Measurements from ENCODE around the gene TTC9C. TPM values are rescaled to one million over a fixed set of nuclear protein-coding genes. Genes with fewer than 3 reads are reported as not detected.
"Not testable (repeated sequence)": the region's sequence is repeated elsewhere in the genome, so short reads cannot be mapped to it uniquely, and the experiment has no call there.

Gene TTC9C
- total RNA-seq, 1 donor from 2014 or later: 49.8 TPM

- intact Hi-C loops (cut with micrococcal nuclease): no loop called here
Measured at GRCh38 chr11:62747475-62748160, 19.3 kb downstream of the TTC9C start.

GRCh38 chr11:62749931-62750330, 21.6 kb downstream of the TTC9C start:
- intact Hi-C loops (cut with micrococcal nuclease): not testable (repeated sequence)

DNA sequence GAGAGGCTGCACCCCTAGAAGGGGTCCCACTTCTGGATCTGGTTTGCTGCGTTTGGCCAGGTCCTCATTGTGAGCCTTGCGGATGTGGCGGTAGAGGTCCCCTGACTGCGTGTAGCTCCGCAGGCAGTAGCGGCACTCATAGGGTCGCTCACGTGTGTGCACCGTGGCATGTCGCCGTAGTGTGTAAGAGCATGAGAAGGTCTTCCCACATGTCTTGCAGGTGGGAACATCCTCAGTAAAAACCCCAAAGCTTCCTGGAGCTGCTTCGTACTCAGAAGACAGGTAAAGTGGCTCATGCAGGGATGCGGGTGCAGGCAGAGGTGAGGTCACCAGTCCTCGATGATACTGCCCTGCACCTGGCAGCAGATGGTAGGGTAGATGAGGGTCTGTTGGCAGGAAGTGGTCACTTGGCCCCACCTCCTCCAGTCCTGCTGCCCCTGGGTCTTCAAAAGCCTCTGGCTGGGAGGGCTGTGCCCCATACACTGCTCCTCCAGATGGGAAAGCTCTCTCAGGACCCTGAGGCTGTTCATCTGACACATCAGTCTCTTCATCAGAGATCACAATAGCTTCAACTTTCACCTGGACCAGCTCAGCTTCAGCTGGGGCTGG, 24.0 kb downstream of the TTC9C start:
- intact Hi-C loops (cut with micrococcal nuclease): no loop called here

DNA sequence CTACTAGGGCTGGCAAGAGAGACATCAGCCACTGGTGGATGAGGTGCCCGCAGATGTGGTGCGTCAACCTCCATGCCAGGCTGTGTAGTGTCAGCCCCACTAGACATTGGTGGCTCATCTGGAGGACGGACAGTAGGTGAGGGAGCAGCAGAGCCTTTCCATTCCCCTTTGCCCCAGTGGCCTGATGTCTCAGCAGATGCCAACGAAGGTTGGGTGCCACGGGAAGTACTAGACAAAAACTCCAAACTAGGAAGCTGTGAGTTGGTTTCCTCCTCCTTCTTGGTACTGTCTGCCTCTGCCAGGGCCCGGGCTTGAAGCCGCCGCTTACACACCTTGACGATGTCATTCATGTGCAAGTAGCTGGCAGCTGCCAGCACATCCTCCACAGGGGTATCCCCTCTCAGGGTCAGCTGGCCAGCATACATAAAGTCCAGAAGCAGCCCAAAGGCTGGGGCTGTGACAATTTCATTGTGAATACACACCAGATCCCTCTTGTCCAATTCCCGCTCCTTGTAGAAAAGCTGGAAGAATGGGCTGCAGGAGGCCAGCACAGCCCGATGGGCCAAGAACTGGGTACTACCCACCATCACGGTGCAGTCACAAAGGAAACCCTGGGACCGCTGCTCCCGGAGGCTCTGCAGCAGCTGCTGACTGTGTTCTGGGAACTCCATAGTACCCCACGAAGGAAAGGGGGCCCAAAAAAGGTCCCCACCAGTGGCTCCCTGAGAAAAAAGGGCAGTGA, 24.9 kb downstream of the TTC9C start:
- intact Hi-C loops (cut with micrococcal nuclease): loop anchor here (1.0 kb wide), 2 partner anchors 8 to 34 kb away; partner anchors contain the start of genes POLR2G and TMEM179B

- intact Hi-C loops (cut with micrococcal nuclease): loop anchor here (1.0 to 2.0 kb wide), 13 partner anchors 7 to 163 kb away; partner anchors contain the start of genes NXF1, POLR2G, STX5 and TAF6L
Measured at GRCh38 chr11:62753736-62754603, 25.7 kb downstream of the TTC9C start, which contains the start of gene ZBTB3. ZBTB3 (minus strand) TSS chr11:62754160; CDS start chr11:62753664, 496 bp downstream.

- intact Hi-C loops (cut with micrococcal nuclease): loop anchor here (2.0 kb wide), 1 partner anchor 76 kb away; the partner anchor contains the start of gene UBXN1
Measured at GRCh38 chr11:62755086-62755615, 26.9 kb downstream of the TTC9C start.

GRCh38 chr11:62757846-62758788, 29.8 kb downstream of the TTC9C start:
- intact Hi-C loops (cut with micrococcal nuclease): no loop called here

- intact Hi-C loops (cut with micrococcal nuclease): loop anchor here (1.0 to 2.0 kb wide), 8 partner anchors 8 to 170 kb away; partner anchors contain the start of genes NXF1, TAF6L, TMEM179B and TTC9C
Measured at GRCh38 chr11:62760867-62761227, 32.6 kb downstream of the TTC9C start.

- intact Hi-C loops (cut with micrococcal nuclease): loop anchor here (1.0 to 5.0 kb wide), 17 partner anchors 9 to 196 kb away; partner anchors contain the start of genes EML3, HNRNPUL2, NXF1 and POLR2G
Measured at GRCh38 chr11:62770778-62771143, 42.5 kb downstream of the TTC9C start.

- intact Hi-C loops (cut with micrococcal nuclease): loop anchor here (1.0 to 5.0 kb wide), 17 partner anchors 10 to 197 kb away; partner anchors contain the start of genes EML3, HNRNPUL2, NXF1 and POLR2G
Measured at GRCh38 chr11:62771144-62772021, 43.1 kb downstream of the TTC9C start, which contains the start of gene TAF6L. TAF6L (plus strand) TSS chr11:62771396; CDS start chr11:62775784, 4,388 bp downstream.

GRCh38 chr11:62774407-62774806, 46.1 kb downstream of the TTC9C start:
- intact Hi-C loops (cut with micrococcal nuclease): loop anchor here (5.0 kb wide), 1 partner anchor 162 kb away; the partner anchor contains the start of genes EML3 and ROM1

GRCh38 chr11:62775646-62776045, 47.4 kb downstream of the TTC9C start:
- intact Hi-C loops (cut with micrococcal nuclease): no loop called here

DNA sequence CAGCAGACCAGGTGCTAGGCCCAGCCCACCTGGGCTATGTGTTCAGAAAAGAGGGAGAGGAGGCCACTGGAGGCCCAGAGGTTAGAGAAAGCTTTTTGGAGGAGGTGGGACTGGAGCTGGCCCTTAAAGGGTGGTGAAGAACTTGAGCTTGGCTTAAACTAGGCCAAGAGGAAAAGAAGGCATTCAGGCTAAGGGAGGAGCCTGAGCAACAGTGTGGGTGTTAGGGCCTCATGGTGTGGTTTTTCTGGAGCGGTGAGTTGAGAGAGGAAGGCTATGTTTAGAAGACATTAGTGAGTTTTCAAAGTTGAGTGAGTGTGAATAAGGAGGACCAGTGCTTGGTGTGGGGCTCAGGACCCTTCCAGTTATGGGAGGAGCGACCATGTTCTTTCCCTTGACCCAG, 49.1 kb downstream of the TTC9C start:
- intact Hi-C loops (cut with micrococcal nuclease): no loop called here

GRCh38 chr11:62778441-62778840, 50.2 kb downstream of the TTC9C start:
- intact Hi-C loops (cut with micrococcal nuclease): no loop called here

DNA sequence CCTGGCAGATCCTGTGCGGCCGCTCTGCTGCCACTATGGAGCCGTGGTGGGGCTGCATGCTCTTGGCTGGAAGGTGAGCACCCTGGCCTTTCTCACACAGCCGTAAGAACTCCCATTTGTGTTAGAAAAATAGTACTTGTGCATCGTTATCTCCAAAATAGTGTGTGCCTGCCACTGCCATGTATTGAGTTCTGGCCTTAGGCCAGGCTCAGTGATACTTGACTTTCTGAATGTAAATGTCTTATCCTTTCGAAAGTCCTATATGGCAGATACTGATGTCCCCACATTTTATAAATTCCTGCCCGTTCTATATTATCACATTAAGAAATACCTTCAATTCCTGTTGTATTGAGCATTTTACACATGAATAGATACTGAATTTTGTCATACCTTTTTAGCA, 54.5 kb downstream of the TTC9C start:
- intact Hi-C loops (cut with micrococcal nuclease): no loop called here

DNA sequence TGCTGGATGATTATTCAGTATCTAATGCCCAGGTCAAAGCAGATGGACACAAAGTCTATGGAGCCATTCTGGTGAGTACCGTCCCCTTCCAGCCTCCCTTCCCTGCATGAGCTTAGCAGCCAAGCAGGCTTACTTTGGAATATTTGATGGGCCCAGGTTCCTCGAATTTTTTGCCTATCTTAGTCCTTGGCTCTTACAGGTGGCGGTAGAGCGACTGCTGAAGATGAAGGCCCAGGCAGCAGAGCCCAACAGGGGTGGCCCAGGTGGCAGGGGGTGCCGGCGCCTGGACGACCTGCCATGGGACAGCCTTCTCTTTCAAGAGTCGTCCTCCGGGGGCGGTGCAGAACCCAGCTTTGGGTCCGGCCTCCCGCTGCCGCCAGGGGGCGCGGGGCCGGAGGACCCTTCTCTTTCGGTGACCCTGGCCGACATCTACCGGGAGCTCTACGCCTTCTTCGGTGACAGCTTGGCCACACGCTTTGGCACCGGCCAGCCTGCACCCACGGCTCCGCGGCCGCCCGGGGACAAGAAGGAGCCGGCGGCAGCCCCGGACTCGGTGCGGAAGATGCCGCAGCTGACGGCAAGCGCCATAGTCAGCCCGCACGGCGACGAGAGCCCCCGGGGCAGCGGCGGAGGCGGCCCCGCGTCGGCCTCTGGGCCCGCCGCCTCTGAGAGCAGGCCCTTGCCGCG, 58.2 kb downstream of the TTC9C start:
- intact Hi-C loops (cut with micrococcal nuclease): loop anchor here (1.0 to 2.0 kb wide), 11 partner anchors 15 to 188 kb away; partner anchors contain the start of genes NXF1, POLR2G, STX5 and TAF6L
